HG02943 (cell line): ENCODE measurements around the gene ANKRD12.

Source experiments
- ATAC-seq: cut with Tn5 transposase; IDR thresholded peaks from one replicate; pipeline ENCODE4 v1.9.1; 2021; ENCODE audit warnings: mild to moderate bottlenecking, low read depth, moderate library complexity; ENCODE audit not compliant: unreplicated experiment

ANKRD12 gene

GRCh38 chr18:9278028-9278427, 141.4 kb downstream of the ANKRD12 start:
- no peak for ATAC-seq

GRCh38 chr18:9280849-9281248, 144.3 kb downstream of the ANKRD12 start:
- ATAC-seq = no peak

- no peak for ATAC-seq
Observed at GRCh38 chr18:9281780-9282179, 145.2 kb downstream of the ANKRD12 start.

- no peak for ATAC-seq
Observed at GRCh38 chr18:9283791-9284190, 147.2 kb downstream of the ANKRD12 start.

- ATAC-seq = no peak
Observed at GRCh38 chr18:9285604-9286003, 149.0 kb downstream of the ANKRD12 start.

GRCh38 chr18:9287036-9287435, 150.5 kb downstream of the ANKRD12 start:
- no peak for ATAC-seq

- no peak for ATAC-seq
Observed at GRCh38 chr18:9289698-9290097, 153.1 kb downstream of the ANKRD12 start.

GRCh38 chr18:9290156-9290555, 153.6 kb downstream of the ANKRD12 start:
- no peak for ATAC-seq

GRCh38 chr18:9292047-9292446, 155.5 kb downstream of the ANKRD12 start:
- ATAC-seq = no peak

GRCh38 chr18:9293948-9294347, 157.4 kb downstream of the ANKRD12 start:
- no peak for ATAC-seq

- ATAC-seq = no peak
Observed at GRCh38 chr18:9296233-9297006, 159.8 kb downstream of the ANKRD12 start.

GRCh38 chr18:9297007-9297393, 160.4 kb downstream of the ANKRD12 start:
- ATAC-seq = no peak

GRCh38 chr18:9304388-9305070, 167.9 kb downstream of the ANKRD12 start:
- ATAC-seq = no peak

- no peak for ATAC-seq
Observed at GRCh38 chr18:9319333-9319732, 182.8 kb downstream of the ANKRD12 start.

GRCh38 chr18:9321017-9321452, 184.5 kb downstream of the ANKRD12 start:
- ATAC-seq = no peak

- ATAC-seq = no peak
Observed at GRCh38 chr18:9321736-9322135, 185.2 kb downstream of the ANKRD12 start.

- no peak for ATAC-seq
Observed at GRCh38 chr18:9322744-9323143, 186.2 kb downstream of the ANKRD12 start.

GRCh38 chr18:9323750-9324445, 187.3 kb downstream of the ANKRD12 start:
- no peak for ATAC-seq

- no peak for ATAC-seq
Observed at GRCh38 chr18:9325716-9326115, 189.1 kb downstream of the ANKRD12 start.

- no peak for ATAC-seq
Observed at GRCh38 chr18:9328776-9329175, 192.2 kb downstream of the ANKRD12 start.

GRCh38 chr18:9329471-9329870, 192.9 kb downstream of the ANKRD12 start:
- no peak for ATAC-seq
